ENCODE results near the gene TDG. TPM values are rescaled to one million over a fixed set of nuclear protein-coding genes. Genes with fewer than 3 reads are reported as not detected.
"Not testable (repeated sequence)": the region's sequence is repeated elsewhere in the genome, so short reads cannot be mapped to it uniquely, and the experiment has no call there.

The TDG gene
- total RNA-seq, 2 donors from 2014 or later = 17.4 to 17.6 TPM

GRCh38 chr12:104010121-104010520, 44.4 kb downstream of the TDG start:
- no peak for DNase-seq (ENCODE audit: low spot score)
- intact Hi-C loops (cut with DNase I) = no loop called here

GRCh38 chr12:104010606-104011169, 45.0 kb downstream of the TDG start:
- intact Hi-C loops (cut with DNase I) = no loop called here
- DNase-seq (ENCODE audit: low spot score) = no peak

GRCh38 chr12:104011253-104011652, 45.6 kb downstream of the TDG start:
- DNase-seq (ENCODE audit: low spot score) = no peak
- intact Hi-C loops (cut with DNase I) = no loop called here

GRCh38 chr12:104012331-104012730, 46.7 kb downstream of the TDG start:
- DNase-seq (ENCODE audit: low spot score) = no peak
- intact Hi-C loops (cut with DNase I) = no loop called here

- intact Hi-C loops (cut with DNase I); DNase-seq (ENCODE audit: low spot score): not testable (repeated sequence)
Observed at GRCh38 chr12:104021862-104022261, 56.2 kb downstream of the TDG start.

- intact Hi-C loops (cut with DNase I) = no loop called here
- DNase-seq (ENCODE audit: low spot score) = no peak
Observed at GRCh38 chr12:104022786-104023185, 57.1 kb downstream of the TDG start.

GRCh38 chr12:104023710-104024109, 58.0 kb downstream of the TDG start:
- intact Hi-C loops (cut with DNase I) = no loop called here
- DNase-seq (ENCODE audit: low spot score) = no peak

- DNase-seq (ENCODE audit: low spot score) = no peak
- intact Hi-C loops (cut with DNase I) = no loop called here
Observed at GRCh38 chr12:104024348-104024747, 58.7 kb downstream of the TDG start.

GRCh38 chr12:104025771-104026170, 60.1 kb downstream of the TDG start:
- intact Hi-C loops (cut with DNase I) = no loop called here
- no peak for DNase-seq (ENCODE audit: low spot score)

- intact Hi-C loops (cut with DNase I) = no loop called here
- no peak for DNase-seq (ENCODE audit: low spot score)
Observed at GRCh38 chr12:104026841-104027599, 61.3 kb downstream of the TDG start.

GRCh38 chr12:104030596-104030995, 64.9 kb downstream of the TDG start:
- DNase-seq (ENCODE audit: low spot score); intact Hi-C loops (cut with DNase I): not testable (repeated sequence)

- DNase-seq (ENCODE audit: low spot score); intact Hi-C loops (cut with DNase I): not testable (repeated sequence)
Observed at GRCh38 chr12:104036143-104036542, 70.5 kb downstream of the TDG start.

Other genes with a start within 250 kb of the TDG start
- 10 to 100 TPM; 26.1 to 34.8 TPM for gene NT5DC3, start 124.6 kb upstream of the TDG start, total RNA-seq
- 100 to 1,000 TPM; 673 to 848 TPM for gene HSP90B1, start 35.5 kb upstream of the TDG start, total RNA-seq
- 10 to 100 TPM; 12.4 to 34.1 TPM for gene GLT8D2, start 84.3 kb downstream of the TDG start, total RNA-seq
- gene HCFC2, start 98.7 kb downstream of the TDG start, total RNA-seq = 10 to 100 TPM; 25.1 to 25.2 TPM
- 10 to 100 TPM; 52.6 to 60.5 TPM for gene NFYB, start 172.3 kb downstream of the TDG start, total RNA-seq
- 100 to 1,000 TPM; 107 to 185 TPM for gene TXNRD1, start 249.9 kb downstream of the TDG start, total RNA-seq

Measured in posterior vena cava (tissue), 2 donors.